Gastrocnemius medialis (tissue), 4 donors: ENCODE measurements around the gene PRICKLE1. TPM values are rescaled to one million over a fixed set of nuclear protein-coding genes. Genes with fewer than 3 reads are reported as not detected.

Experiments used
- ATAC-seq, 2 donors: fragments of 150-250 bp; one replicate each; pipeline ENCODE4 v1.9.1; 2016
- DNase-seq, 2 donors: peaks; one replicate each; pipeline ENCODE4 v3.0.0-alpha.2; 2019
- H3K27ac ChIP-seq, 4 donors: fragments of 200-600 bp; sonication (generic); 1 replicate in 1 of 4; 2 replicates in 3 of 4; pipeline ENCODE4 v1.5.1; 2016 to 2018; ENCODE audit warnings: mild to moderate bottlenecking in 2 of 4, moderate library complexity in 1 of 4
- H3K27me3 ChIP-seq, 3 donors: fragments of 200-600 bp; sonication (generic) in 2 of 3; 1 replicate in 1 of 3; 2 replicates in 2 of 3; pipeline versions ENCODE4 v1.5.1 to v1.6.0; 2016 to 2019; ENCODE audit warnings: mild to moderate bottlenecking in 1 of 3, moderate library complexity in 1 of 3
- H3K36me3 ChIP-seq, 2 donors: fragments of 200-600 bp; sonication (generic) in 1 of 2; one replicate each; pipeline ENCODE4 v1.5.1; 2017 to 2018
- H3K4me1 ChIP-seq, 2 donors: fragments of 200-600 bp; sonication (generic) in 1 of 2; one replicate each; pipeline ENCODE4 v1.5.1; 2016 to 2017; ENCODE audit warnings: mild to moderate bottlenecking in 2 of 2
- H3K4me3 ChIP-seq, 4 donors: fragments of 200-600 bp; sonication (generic) in 3 of 4; 1 replicate in 1 of 4; 2 replicates in 3 of 4; pipeline ENCODE4 v1.5.1; 2016 to 2019; ENCODE audit warnings: mild to moderate bottlenecking in 2 of 4
- H3K9me3 ChIP-seq, 3 donors: fragments of 200-600 bp; sonication (generic) in 2 of 3; 1 replicate in 1 of 3; 2 replicates in 2 of 3; pipeline ENCODE4 v1.5.1; 2016 to 2019
- POLR2A ChIP-seq, 2 donors: fragments of 450-650 bp; IDR thresholded peaks; one replicate each; pipeline ENCODE4 v1.6.1; 2017; ENCODE audit warnings: antibody characterized with exemption in 2 of 2, mild to moderate bottlenecking in 2 of 2, moderate library complexity in 2 of 2
- in situ Hi-C, 4 donors: fragments of 200-750 bp; cut with MboI; loops; one replicate each; pipeline versions ENCODE4 v1.15.0 to v1.8.0; 2017; ENCODE audit warnings: low sequenced_read_pairs in 4 of 4
- intact Hi-C: fragments of 100-400 bp; cut with DNase I; formaldehyde crosslinking; loops from one replicate; pipeline ENCODE4 v1.15.1; 2023; ENCODE audit warnings: low total_unique reads
- total RNA-seq, 4 donors: library from RNA; depleted of rRNA; stranded (reverse); fragments of >200 nt; gene quantifications; one replicate each; pipeline versions ENCODE4 v1.1.0 to v1.2.3, GENCODE V29; 2016
- TF ChIP-seq, protein P1 (sequence below), 5 experiments: fragments of 450-650 bp in 3 of 5; fragments of 200-600 bp in 2 of 5; sonication (generic) in 2 of 5; IDR thresholded peaks in 4 of 5; conservative IDR thresholded peaks in 1 of 5; 1 replicate in 4 of 5; 2 replicates in 1 of 5; pipeline ENCODE4 v1.5.1; 2016 to 2019; ENCODE audit warnings: antibody characterized with exemption in 5 of 5, mild to moderate bottlenecking in 3 of 5, moderate library complexity in 3 of 5

PRICKLE1 gene
- total RNA-seq: 1 to 10 TPM in 3 of 4 donors, under 1 TPM in 1; 0.87 to 9.2 (median 3.6) TPM

- H3K36me3 ChIP-seq: no peaks in the 10 kb centered on the region
- in situ Hi-C loops (loop anchor here in 1 of 4 donors (25.0 kb wide), 1 partner anchor 102 kb away; no protein-coding TSS in a partner anchor), intact Hi-C loops (loop anchor here (5.0 kb wide), 2 partner anchors 693 to 748 kb away; no protein-coding TSS in a partner anchor)
- H3K27ac ChIP-seq: peak within 1 kb of the TSS; percentile 37 to 68 (median 62)
- peak within 1 kb of the TSS; percentile 66 to 93 (median 70) for H3K4me3 ChIP-seq
- TF ChIP-seq, protein P1, sequence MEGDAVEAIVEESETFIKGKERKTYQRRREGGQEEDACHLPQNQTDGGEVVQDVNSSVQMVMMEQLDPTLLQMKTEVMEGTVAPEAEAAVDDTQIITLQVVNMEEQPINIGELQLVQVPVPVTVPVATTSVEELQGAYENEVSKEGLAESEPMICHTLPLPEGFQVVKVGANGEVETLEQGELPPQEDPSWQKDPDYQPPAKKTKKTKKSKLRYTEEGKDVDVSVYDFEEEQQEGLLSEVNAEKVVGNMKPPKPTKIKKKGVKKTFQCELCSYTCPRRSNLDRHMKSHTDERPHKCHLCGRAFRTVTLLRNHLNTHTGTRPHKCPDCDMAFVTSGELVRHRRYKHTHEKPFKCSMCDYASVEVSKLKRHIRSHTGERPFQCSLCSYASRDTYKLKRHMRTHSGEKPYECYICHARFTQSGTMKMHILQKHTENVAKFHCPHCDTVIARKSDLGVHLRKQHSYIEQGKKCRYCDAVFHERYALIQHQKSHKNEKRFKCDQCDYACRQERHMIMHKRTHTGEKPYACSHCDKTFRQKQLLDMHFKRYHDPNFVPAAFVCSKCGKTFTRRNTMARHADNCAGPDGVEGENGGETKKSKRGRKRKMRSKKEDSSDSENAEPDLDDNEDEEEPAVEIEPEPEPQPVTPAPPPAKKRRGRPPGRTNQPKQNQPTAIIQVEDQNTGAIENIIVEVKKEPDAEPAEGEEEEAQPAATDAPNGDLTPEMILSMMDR (IDR thresholded peaks at IDR 0.05 in 4 of 5, conservative IDR thresholded peaks at IDR 0.05 in 1 of 5): peak in 1 of 5 experiments; percentile 15
- TF ChIP-seq POLR2A (IDR thresholded peaks at IDR 0.05): peak in 1 of 2 donors; percentile 7
- H3K9me3 ChIP-seq: no peaks in the 10 kb centered on the region
- peaks cover 26 to 30% of the 10 kb centered on the region in 2 donors for H3K4me1 ChIP-seq
- H3K27me3 ChIP-seq: no peaks in the 10 kb centered on the region
- peak in 1 of 2 donors; percentile 17 for DNase-seq
- peak; percentile 73 to 82 for ATAC-seq
Observed at GRCh38 chr12:42589465-42590329, at the start of gene PRICKLE1. TSS of gene PRICKLE1 (minus strand) at chr12:42589746. CDS start at chr12:42472516, 117,230 bp downstream.

- TF ChIP-seq, protein P1 (IDR thresholded peaks at IDR 0.05 in 4 of 5, conservative IDR thresholded peaks at IDR 0.05 in 1 of 5): no peak
- TF ChIP-seq POLR2A (IDR thresholded peaks at IDR 0.05): no peak
- H3K4me1 ChIP-seq: peaks cover 0 to 1% of the 10 kb centered on the region in 2 donors
- ATAC-seq (no peak), DNase-seq (no peak)
- H3K36me3 ChIP-seq: no peaks in the 10 kb centered on the region
- H3K27ac ChIP-seq: no peak overlapping the region
- no peaks in the 10 kb centered on the region for H3K27me3 ChIP-seq
- intact Hi-C loops: no loop called here
- no peaks in the 10 kb centered on the region for H3K9me3 ChIP-seq
- in situ Hi-C loops: no loop called here
- H3K4me3 ChIP-seq: no peak overlapping the region
Observed at GRCh38 chr12:42638697-42639096, 49.2 kb upstream of the PRICKLE1 start.

- no peak for ATAC-seq
- Histone ChIP-seq H3K27ac (no peak overlapping the region), H3K9me3 (no peaks in the 10 kb centered on the region), H3K4me1 (peaks cover 0 to 4% of the 10 kb centered on the region in 2 donors), H3K4me3 (no peak overlapping the region), H3K36me3 (no peaks in the 10 kb centered on the region), H3K27me3 (no peaks in the 10 kb centered on the region)
- in situ Hi-C loops (no loop called here), intact Hi-C loops (no loop called here)
- no peak for DNase-seq
- TF ChIP-seq, protein P1 (IDR thresholded peaks at IDR 0.05 in 4 of 5, conservative IDR thresholded peaks at IDR 0.05 in 1 of 5): no peak
- TF ChIP-seq POLR2A (IDR thresholded peaks at IDR 0.05): no peak
Observed at GRCh38 chr12:42638011-42638410, 48.5 kb upstream of the PRICKLE1 start.

DNA sequence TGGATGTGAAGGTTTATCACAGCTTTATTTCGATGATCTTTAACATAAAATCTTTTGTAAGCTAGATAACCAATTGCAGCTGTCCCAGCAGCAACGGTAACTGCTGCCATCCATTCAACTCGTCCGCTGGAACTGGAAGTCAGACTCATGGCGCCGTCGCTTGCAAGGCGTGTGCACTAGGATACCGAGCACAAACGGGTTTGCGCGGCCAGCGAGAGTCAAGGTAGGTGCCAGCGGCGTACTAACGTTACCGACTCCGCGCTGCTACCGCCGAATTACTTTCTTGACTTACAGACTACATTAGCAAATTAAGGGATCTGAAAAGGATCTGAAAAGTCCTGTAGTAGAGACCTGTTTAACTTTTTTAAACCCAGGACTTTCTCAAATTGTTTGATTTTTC, 47.4 kb upstream of the PRICKLE1 start:
- DNase-seq: no peak
- no peaks in the 10 kb centered on the region for H3K36me3 ChIP-seq

More for the DNA sequence above, 47.4 kb upstream of the PRICKLE1 start:
- no peak for ATAC-seq
- no peaks in the 10 kb centered on the region for H3K9me3 ChIP-seq
- TF ChIP-seq, protein P1 (IDR thresholded peaks at IDR 0.05 in 4 of 5, conservative IDR thresholded peaks at IDR 0.05 in 1 of 5): no peak
- no peak for TF ChIP-seq POLR2A (IDR thresholded peaks at IDR 0.05)
- H3K4me1 ChIP-seq: peaks cover 0 to 4% of the 10 kb centered on the region in 2 donors
- no peaks in the 10 kb centered on the region for H3K27me3 ChIP-seq
- intact Hi-C loops: no loop called here
- H3K27ac ChIP-seq: no peak overlapping the region
- in situ Hi-C loops: no loop called here
- H3K4me3 ChIP-seq: no peak overlapping the region
